WTC11 (cell line): ENCODE measurements around the gene CST9L. TPM values are rescaled to one million over a fixed set of nuclear protein-coding genes. Genes with fewer than 3 reads are reported as not detected.

ENCODE experiments used
- ATAC-seq: fragments of 200-7000 bp; cut with Tn5 transposase; 2 replicates; pipeline ENCODE4 v1.10.0; 2021; ENCODE audit warnings: mild to moderate bottlenecking, moderate library complexity
- CTCF ChIA-PET: fragments of 300-600 bp; sonication (Branson Sonifier 250); formaldehyde crosslinking; loops from one replicate; lab custom pipeline; 2021; ENCODE audit warnings: antibody characterized with exemption; lab: Charles Lee
- POLR2A ChIA-PET: fragments of 350-600 bp; sonication (Branson Sonifier 250); formaldehyde crosslinking; loops from one replicate; lab custom pipeline; 2021; ENCODE audit warnings: antibody characterized with exemption; lab: Charles Lee
- DNase-seq: peaks from one replicate; pipeline ENCODE4 v3.0.0; 2021; ENCODE audit warnings: low spot score
- H3K27ac Mint-ChIP-seq: 2 replicates; pipeline ENCODE4 v1.8.0; 2021; ENCODE audit warnings: mixed read lengths
- H3K27me3 Mint-ChIP-seq: 2 replicates; pipeline ENCODE4 v1.8.0; 2021; ENCODE audit warnings: low read depth, mild to moderate bottlenecking, moderate library complexity, mixed read lengths
- H3K36me3 Mint-ChIP-seq: 2 replicates; pipeline ENCODE4 v1.8.0; 2021; ENCODE audit warnings: mixed read lengths
- H3K4me1 Mint-ChIP-seq: 2 replicates; pipeline ENCODE4 v1.8.0; 2022; ENCODE audit warnings: mixed read lengths
- H3K4me3 Mint-ChIP-seq: 2 replicates; pipeline ENCODE4 v1.8.0; 2021; ENCODE audit warnings: mild to moderate bottlenecking, moderate library complexity, mixed read lengths
- H3K9me3 Mint-ChIP-seq: 2 replicates; pipeline ENCODE4 v1.8.0; 2021; ENCODE audit warnings: mixed read lengths
- AFF4 ChIP-seq: sonication (generic); formaldehyde crosslinking; IDR thresholded peaks from 2 replicates; pipeline ENCODE4 v1.8.1; 2023; ENCODE audit warnings: mild to moderate bottlenecking, missing genetic modification reagents, borderline replicate concordance
- AR ChIP-seq: fragments of 250-450 bp; sonication (Bioruptor Pico); IDR thresholded peaks from 2 replicates; pipeline ENCODE4 v1.9.0; 2021; ENCODE audit warnings: mild to moderate bottlenecking
- CREM ChIP-seq: sonication (generic); formaldehyde crosslinking; IDR thresholded peaks from 2 replicates; pipeline ENCODE4 v1.8.1; 2022; ENCODE audit warnings: mild to moderate bottlenecking, missing genetic modification reagents, moderate library complexity
- E2F4 ChIP-seq: sonication (generic); formaldehyde crosslinking; IDR thresholded peaks from 2 replicates; pipeline ENCODE4 v1.8.1; 2022; ENCODE audit warnings: low read depth, mild to moderate bottlenecking, moderate library complexity, missing genetic modification reagents, borderline replicate concordance
- E2F5 ChIP-seq: sonication (generic); formaldehyde crosslinking; IDR thresholded peaks from 2 replicates; pipeline ENCODE4 v1.8.1; 2022; ENCODE audit warnings: mild to moderate bottlenecking, moderate library complexity, missing genetic modification reagents
- IRF1 ChIP-seq: sonication (generic); formaldehyde crosslinking; IDR thresholded peaks from 2 replicates; pipeline ENCODE4 v1.8.0; 2023; ENCODE audit warnings: missing genetic modification reagents
- MXD4 ChIP-seq: fragments of 250-450 bp; sonication (Bioruptor Pico); IDR thresholded peaks from 2 replicates; pipeline ENCODE4 v1.8.0; 2021; ENCODE audit warnings: mild to moderate bottlenecking, moderate library complexity, borderline replicate concordance
- NFATC4 ChIP-seq: fragments of 250-450 bp; sonication (Bioruptor Pico); IDR thresholded peaks from 2 replicates; pipeline ENCODE4 v1.9.0; 2021; ENCODE audit warnings: mild to moderate bottlenecking
- NFE2L1 ChIP-seq: sonication (generic); formaldehyde crosslinking; IDR thresholded peaks from 2 replicates; pipeline ENCODE4 v1.8.1; 2023; ENCODE audit warnings: missing genetic modification reagents
- NFYB ChIP-seq: sonication (generic); formaldehyde crosslinking; conservative IDR thresholded peaks from 2 replicates; pipeline ENCODE4 v1.8.0; 2022; ENCODE audit warnings: low read depth, missing genetic modification reagents
- NR3C1 ChIP-seq: sonication (generic); formaldehyde crosslinking; conservative IDR thresholded peaks from 2 replicates; pipeline ENCODE4 v1.8.1; 2023; ENCODE audit warnings: low read depth, mild to moderate bottlenecking, missing genetic modification reagents
- PRDM15 ChIP-seq: sonication (generic); formaldehyde crosslinking; IDR thresholded peaks from 2 replicates; pipeline ENCODE4 v1.8.0; 2022; ENCODE audit warnings: missing genetic modification reagents
- TCF7 ChIP-seq: sonication (generic); formaldehyde crosslinking; IDR thresholded peaks from 2 replicates; pipeline ENCODE4 v1.8.0; 2022; ENCODE audit warnings: mild to moderate bottlenecking, low read depth, missing genetic modification reagents, moderate library complexity
- ZBTB43 ChIP-seq: sonication (generic); formaldehyde crosslinking; IDR thresholded peaks from 2 replicates; pipeline ENCODE4 v1.8.1; 2023; ENCODE audit warnings: mild to moderate bottlenecking, missing genetic modification reagents
- ZMAT4 ChIP-seq: fragments of 250-450 bp; sonication (Bioruptor Pico); IDR thresholded peaks from 2 replicates; pipeline ENCODE4 v1.9.0; 2021; ENCODE audit warnings: mild to moderate bottlenecking
- ZNF138 ChIP-seq: sonication (generic); formaldehyde crosslinking; conservative IDR thresholded peaks from 2 replicates; pipeline ENCODE4 v1.8.1; 2022; ENCODE audit warnings: mild to moderate bottlenecking, moderate library complexity, missing genetic modification reagents
- ZNF232 ChIP-seq: sonication (generic); formaldehyde crosslinking; IDR thresholded peaks from 2 replicates; pipeline ENCODE4 v1.8.0; 2022; ENCODE audit warnings: mild to moderate bottlenecking, missing genetic modification reagents
- ZNF423 ChIP-seq: fragments of 250-450 bp; sonication (Bioruptor Pico); IDR thresholded peaks from 2 replicates; pipeline ENCODE4 v2.1.2; 2022; ENCODE audit warnings: mild to moderate bottlenecking, moderate library complexity
- ZNF671 ChIP-seq: fragments of 250-450 bp; sonication (Bioruptor Pico); IDR thresholded peaks from 2 replicates; pipeline ENCODE4 v1.8.0; 2021; ENCODE audit warnings: mild to moderate bottlenecking
- total RNA-seq: library from RNA; stranded (reverse); gene quantifications from 3 replicates; pipeline ENCODE4 v1.2.3, GENCODE V29; 2021

CST9L gene
- total RNA-seq, 1 experiment from 2014 or later, result not detected

GRCh38 chr20:23551383-23551782, 16.9 kb downstream of the CST9L start:
- ChIA-PET CTCF (no interaction called here), POLR2A (no interaction called here)
- DNase-seq (no peak), ATAC-seq (no peak)
- Mint-ChIP-seq H3K9me3 (peaks cover 20% of the 10 kb centered on the region), H3K4me1 (peaks cover 7% of the 10 kb centered on the region), H3K27ac (no peak overlapping the region), H3K4me3 (no peak overlapping the region), H3K36me3 (no peaks in the 10 kb centered on the region), H3K27me3 (peaks cover 16% of the 10 kb centered on the region)
- TF ChIP-seq PRDM15 (CRISPR knock-in tag) (no peak), ZNF138 (CRISPR knock-in tag) (no peak), AFF4 (no peak), NFYB (CRISPR knock-in tag) (no peak), AR (CRISPR knock-in tag) (no peak), NFE2L1 (CRISPR knock-in tag) (no peak), E2F5 (CRISPR knock-in tag) (no peak), ZNF232 (CRISPR knock-in tag) (no peak)

GRCh38 chr20:23550227-23550626, 18.1 kb downstream of the CST9L start:
- CTCF ChIA-PET, result no interaction called here
- Mint-ChIP-seq H3K4me1 (peaks cover 7% of the 10 kb centered on the region), H3K27me3 (peaks cover 16% of the 10 kb centered on the region), H3K27ac (no peak overlapping the region), H3K4me3 (no peak overlapping the region), H3K36me3 (no peaks in the 10 kb centered on the region), H3K9me3 (peaks cover 11% of the 10 kb centered on the region)
- POLR2A ChIA-PET, result no interaction called here
- ATAC-seq (no peak), DNase-seq (no peak)
- no peak for TF ChIP-seq ZBTB43 (CRISPR knock-in tag)
- no peak for TF ChIP-seq ZNF423
- no peak for TF ChIP-seq E2F4 (CRISPR knock-in tag)
- no peak for TF ChIP-seq ZNF671 (CRISPR knock-in tag)
- no peak for TF ChIP-seq MXD4
- TF ChIP-seq NR3C1 (CRISPR knock-in tag), result no peak
- TF ChIP-seq NFYB (CRISPR knock-in tag), result no peak
- no peak for TF ChIP-seq CREM
- TF ChIP-seq NFATC4 (CRISPR knock-in tag), result no peak
- TF ChIP-seq TCF7 (CRISPR knock-in tag), result no peak
- TF ChIP-seq ZMAT4, result no peak
- TF ChIP-seq IRF1 (CRISPR knock-in tag), result no peak
